ENCODE measurements around the gene ALOX5.

GRCh38 chr10:45373003-45373575, 927 bp upstream of the ALOX5 start:
- no peak for TF ChIP-seq POLR2A (IDR thresholded peaks at IDR 0.05; ENCODE audit: low read length)
- no peak for TF ChIP-seq GATA1 (IDR thresholded peaks at IDR 0.05; ENCODE audit: low read depth, low read length)
